ENCODE results near the gene ZBTB6. TPM values are rescaled to one million over a fixed set of nuclear protein-coding genes. Genes with fewer than 3 reads are reported as not detected.
"Not testable (repeated sequence)": the region's sequence is repeated elsewhere in the genome, so short reads cannot be mapped to it uniquely, and the experiment has no call there.

ZBTB6 gene
- total RNA-seq, 1 donor, result 20.3 TPM

- TF ChIP-seq, protein P1, sequence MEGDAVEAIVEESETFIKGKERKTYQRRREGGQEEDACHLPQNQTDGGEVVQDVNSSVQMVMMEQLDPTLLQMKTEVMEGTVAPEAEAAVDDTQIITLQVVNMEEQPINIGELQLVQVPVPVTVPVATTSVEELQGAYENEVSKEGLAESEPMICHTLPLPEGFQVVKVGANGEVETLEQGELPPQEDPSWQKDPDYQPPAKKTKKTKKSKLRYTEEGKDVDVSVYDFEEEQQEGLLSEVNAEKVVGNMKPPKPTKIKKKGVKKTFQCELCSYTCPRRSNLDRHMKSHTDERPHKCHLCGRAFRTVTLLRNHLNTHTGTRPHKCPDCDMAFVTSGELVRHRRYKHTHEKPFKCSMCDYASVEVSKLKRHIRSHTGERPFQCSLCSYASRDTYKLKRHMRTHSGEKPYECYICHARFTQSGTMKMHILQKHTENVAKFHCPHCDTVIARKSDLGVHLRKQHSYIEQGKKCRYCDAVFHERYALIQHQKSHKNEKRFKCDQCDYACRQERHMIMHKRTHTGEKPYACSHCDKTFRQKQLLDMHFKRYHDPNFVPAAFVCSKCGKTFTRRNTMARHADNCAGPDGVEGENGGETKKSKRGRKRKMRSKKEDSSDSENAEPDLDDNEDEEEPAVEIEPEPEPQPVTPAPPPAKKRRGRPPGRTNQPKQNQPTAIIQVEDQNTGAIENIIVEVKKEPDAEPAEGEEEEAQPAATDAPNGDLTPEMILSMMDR (IDR thresholded peaks at IDR 0.05; ENCODE audit: insufficient read depth, low read depth, low read length), result no peak
- peak overlapping the region; percentile 91 for H3K4me3 ChIP-seq (ENCODE audit: low read depth, low read length)
- DNase-seq (ENCODE audit: low read depth), result peak; percentile 34
These were observed 8.7 kb downstream of the ZBTB6 start for GRCh38 chr9:122904466-122904822.

DNA sequence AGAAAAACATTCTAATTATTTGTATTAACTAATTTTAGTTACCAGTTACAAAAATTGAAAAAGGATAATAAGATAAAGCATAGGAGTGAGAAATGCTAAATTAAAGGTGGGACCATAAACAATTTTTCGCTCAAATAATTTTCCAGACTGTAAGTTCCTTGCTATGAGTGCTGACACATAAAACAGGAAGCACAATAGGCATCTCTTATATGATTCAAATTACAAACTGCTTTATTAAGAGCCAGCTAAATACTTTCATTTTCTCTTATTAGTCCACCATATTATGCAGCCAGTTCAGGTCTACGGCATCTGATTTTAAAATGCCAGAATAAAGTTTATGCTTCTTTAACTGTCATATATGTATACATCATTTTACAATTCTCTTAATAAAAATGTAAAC is 12.3 kb downstream of the ZBTB6 start:
- H3K4me3 ChIP-seq (ENCODE audit: low read depth, low read length), result no peak overlapping the region
- peak; percentile 37 for DNase-seq (ENCODE audit: low read depth)
- TF ChIP-seq, protein P1 (IDR thresholded peaks at IDR 0.05; ENCODE audit: insufficient read depth, low read depth, low read length), result no peak

- DNase-seq (ENCODE audit: low read depth), result no peak
- no peak overlapping the region for H3K4me3 ChIP-seq (ENCODE audit: low read depth, low read length)
- TF ChIP-seq, protein P1 (IDR thresholded peaks at IDR 0.05; ENCODE audit: insufficient read depth, low read depth, low read length), result no peak
These were observed 15.2 kb downstream of the ZBTB6 start for GRCh38 chr9:122897969-122898368.

GRCh38 chr9:122888480-122888879 is 24.6 kb downstream of the ZBTB6 start:
- TF ChIP-seq, protein P1 (IDR thresholded peaks at IDR 0.05; ENCODE audit: insufficient read depth, low read depth, low read length), result no peak
- no peak overlapping the region for H3K4me3 ChIP-seq (ENCODE audit: low read depth, low read length)
- no peak for DNase-seq (ENCODE audit: low read depth)

GRCh38 chr9:122883125-122883524 is 30.0 kb downstream of the ZBTB6 start:
- H3K4me3 ChIP-seq (ENCODE audit: low read depth, low read length), result no peak overlapping the region
- TF ChIP-seq, protein P1 (IDR thresholded peaks at IDR 0.05; ENCODE audit: insufficient read depth, low read depth, low read length), result no peak
- DNase-seq (ENCODE audit: low read depth), result no peak

DNA sequence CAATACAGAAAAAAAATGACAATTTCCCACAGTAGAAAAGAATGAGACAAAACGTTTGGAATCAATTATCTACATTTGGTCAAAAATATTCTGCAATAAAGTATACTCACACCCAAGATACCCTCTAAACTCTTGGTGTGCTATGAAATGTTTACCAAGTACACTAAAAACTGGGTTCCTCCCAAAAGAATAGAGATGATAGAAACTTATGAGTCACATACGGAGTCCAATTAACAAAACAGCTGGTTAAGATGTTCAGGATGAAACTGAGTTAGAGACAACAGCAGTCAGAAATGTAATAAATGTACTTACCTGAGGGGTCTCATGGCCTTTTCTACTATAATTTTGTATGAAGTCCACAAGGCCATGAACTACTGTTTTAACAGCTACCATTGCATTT is 33.7 kb downstream of the ZBTB6 start:
- no peak overlapping the region for H3K4me3 ChIP-seq (ENCODE audit: low read depth, low read length)
- DNase-seq (ENCODE audit: low read depth), result no peak
- TF ChIP-seq, protein P1 (IDR thresholded peaks at IDR 0.05; ENCODE audit: insufficient read depth, low read depth, low read length), result no peak

DNA sequence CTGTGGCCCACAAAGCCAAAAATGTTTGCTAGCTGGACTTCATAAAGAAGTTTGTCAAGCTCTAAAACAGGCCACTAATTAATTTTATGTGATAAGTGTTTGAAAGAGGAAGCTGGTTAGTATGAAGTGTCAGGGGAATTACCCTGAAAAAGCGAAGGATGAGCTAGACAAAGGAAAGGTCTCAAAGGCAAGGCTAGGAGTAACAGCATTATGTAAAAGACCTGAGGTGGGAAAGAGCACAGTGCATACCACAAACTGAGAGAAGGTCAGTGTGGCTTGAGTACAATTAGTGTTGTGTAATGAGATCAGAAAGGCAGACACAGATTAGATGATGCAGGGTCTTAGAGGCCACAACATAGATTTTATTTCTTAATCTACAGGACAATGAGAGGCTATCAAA is 37.6 kb downstream of the ZBTB6 start:
- TF ChIP-seq, protein P1 (IDR thresholded peaks at IDR 0.05; ENCODE audit: insufficient read depth, low read depth, low read length), result no peak
- DNase-seq (ENCODE audit: low read depth), result no peak

GRCh38 chr9:122867276-122867675 is 45.8 kb downstream of the ZBTB6 start:
- DNase-seq (ENCODE audit: low read depth); H3K4me3 ChIP-seq (ENCODE audit: low read depth, low read length): not testable (repeated sequence)

More for the DNA sequence above, 37.6 kb downstream of the ZBTB6 start:
- H3K4me3 ChIP-seq (ENCODE audit: low read depth, low read length), result no peak overlapping the region
